Measurements from ENCODE around the gene ADGRG4.
A peak's percentile ranks its signal among the peaks of the same experiment; 100 is the strongest.
"Not testable (repeated sequence)": the region's sequence is repeated elsewhere in the genome, so short reads cannot be mapped to it uniquely, and the experiment has no call there.

Gene ADGRG4, protein sequence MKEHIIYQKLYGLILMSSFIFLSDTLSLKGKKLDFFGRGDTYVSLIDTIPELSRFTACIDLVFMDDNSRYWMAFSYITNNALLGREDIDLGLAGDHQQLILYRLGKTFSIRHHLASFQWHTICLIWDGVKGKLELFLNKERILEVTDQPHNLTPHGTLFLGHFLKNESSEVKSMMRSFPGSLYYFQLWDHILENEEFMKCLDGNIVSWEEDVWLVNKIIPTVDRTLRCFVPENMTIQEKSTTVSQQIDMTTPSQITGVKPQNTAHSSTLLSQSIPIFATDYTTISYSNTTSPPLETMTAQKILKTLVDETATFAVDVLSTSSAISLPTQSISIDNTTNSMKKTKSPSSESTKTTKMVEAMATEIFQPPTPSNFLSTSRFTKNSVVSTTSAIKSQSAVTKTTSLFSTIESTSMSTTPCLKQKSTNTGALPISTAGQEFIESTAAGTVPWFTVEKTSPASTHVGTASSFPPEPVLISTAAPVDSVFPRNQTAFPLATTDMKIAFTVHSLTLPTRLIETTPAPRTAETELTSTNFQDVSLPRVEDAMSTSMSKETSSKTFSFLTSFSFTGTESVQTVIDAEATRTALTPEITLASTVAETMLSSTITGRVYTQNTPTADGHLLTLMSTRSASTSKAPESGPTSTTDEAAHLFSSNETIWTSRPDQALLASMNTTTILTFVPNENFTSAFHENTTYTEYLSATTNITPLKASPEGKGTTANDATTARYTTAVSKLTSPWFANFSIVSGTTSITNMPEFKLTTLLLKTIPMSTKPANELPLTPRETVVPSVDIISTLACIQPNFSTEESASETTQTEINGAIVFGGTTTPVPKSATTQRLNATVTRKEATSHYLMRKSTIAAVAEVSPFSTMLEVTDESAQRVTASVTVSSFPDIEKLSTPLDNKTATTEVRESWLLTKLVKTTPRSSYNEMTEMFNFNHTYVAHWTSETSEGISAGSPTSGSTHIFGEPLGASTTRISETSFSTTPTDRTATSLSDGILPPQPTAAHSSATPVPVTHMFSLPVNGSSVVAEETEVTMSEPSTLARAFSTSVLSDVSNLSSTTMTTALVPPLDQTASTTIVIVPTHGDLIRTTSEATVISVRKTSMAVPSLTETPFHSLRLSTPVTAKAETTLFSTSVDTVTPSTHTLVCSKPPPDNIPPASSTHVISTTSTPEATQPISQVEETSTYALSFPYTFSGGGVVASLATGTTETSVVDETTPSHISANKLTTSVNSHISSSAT (N-terminal part only)

DNA sequence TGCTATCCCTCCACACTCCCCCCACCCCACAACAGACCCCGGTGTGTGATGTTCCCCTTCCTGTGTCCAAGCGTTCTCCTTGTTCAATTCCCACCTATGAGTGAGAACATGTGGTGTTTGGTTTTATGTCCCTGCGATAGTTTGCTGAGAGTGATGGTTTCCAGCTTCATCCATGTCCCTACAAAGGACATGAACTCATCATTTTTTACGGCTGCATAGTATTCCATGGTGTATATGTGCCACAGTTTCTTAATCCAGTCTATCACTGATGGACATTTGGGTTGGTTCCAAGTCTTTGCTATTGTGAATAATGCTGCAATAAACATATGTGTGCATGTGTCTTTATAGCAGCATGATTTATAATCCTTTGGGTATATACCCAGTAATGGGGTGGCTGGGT, at the start of gene ADGRG4:
TSS of gene ADGRG4 (plus strand) at position 243 of the 400 bp plus-strand sequence. CDS start 7,815 bp downstream, outside the sequence.
- not testable (repeated sequence) for H3K27me3 Mint-ChIP-seq, H3K4me1 Mint-ChIP-seq, H3K4me3 Mint-ChIP-seq, H3K9me3 Mint-ChIP-seq, H3K36me3 Mint-ChIP-seq, H3K27ac Mint-ChIP-seq

DNA sequence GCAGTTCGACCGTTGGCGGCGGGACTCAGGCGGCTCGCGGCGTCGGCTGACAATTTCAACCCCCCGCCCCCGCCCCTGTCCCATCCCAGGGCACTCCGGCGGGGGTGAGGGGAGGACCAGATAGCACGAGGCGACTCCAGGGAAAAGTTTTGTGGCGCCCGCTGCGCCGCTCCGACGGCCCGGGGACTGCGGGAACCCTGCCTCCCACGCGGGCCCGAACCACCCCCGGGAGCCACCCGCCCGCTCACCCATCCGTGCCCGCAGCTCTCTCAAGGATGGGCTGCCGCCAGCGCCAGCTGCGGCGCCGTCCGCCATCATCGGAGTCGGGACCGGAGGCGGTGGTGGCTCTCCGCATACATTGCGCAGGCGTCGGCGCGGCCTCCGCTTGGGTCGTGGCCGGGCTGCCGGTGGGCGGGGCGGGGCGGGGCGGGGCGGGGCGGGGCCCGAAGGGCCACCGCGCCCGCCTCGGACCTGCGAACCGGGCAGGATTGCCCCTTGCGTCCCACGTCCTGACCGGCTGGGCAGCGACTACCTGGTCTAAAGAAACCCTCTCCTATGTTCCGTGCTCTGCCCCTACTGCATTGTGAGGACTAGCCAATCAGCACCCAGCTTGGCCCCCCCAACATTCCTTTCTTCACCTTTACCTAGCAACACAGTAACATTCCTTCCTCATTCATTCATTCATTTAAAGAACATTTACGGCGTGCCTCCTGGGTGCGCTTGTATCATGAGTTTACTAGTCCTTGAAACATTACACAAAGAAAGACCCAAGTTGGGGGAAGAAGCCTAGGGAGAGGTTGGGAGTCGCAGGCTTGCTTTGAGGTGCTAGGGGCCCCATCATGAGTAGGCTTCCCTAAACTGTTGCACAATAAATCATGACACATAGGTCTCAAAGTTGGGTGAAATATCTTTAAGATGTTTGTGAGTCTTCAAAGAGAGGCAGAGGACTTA, 49.4 kb upstream of the ADGRG4 start, which contains the start of gene MAP7D3:
TSS of gene MAP7D3 (minus strand) at position 360 of the 951 bp plus-strand sequence. CDS start at position 318, 42 bp downstream.
- Mint-ChIP-seq H3K27ac (peak within 1 kb of the TSS; percentile 96), H3K4me1 (peaks cover 6% of the 10 kb centered on the region), H3K4me3 (peak within 1 kb of the TSS; percentile 96), H3K36me3 (no peaks in the 10 kb centered on the region), H3K27me3 (no peaks in the 10 kb centered on the region), H3K9me3 (no peaks in the 10 kb centered on the region)

DNA sequence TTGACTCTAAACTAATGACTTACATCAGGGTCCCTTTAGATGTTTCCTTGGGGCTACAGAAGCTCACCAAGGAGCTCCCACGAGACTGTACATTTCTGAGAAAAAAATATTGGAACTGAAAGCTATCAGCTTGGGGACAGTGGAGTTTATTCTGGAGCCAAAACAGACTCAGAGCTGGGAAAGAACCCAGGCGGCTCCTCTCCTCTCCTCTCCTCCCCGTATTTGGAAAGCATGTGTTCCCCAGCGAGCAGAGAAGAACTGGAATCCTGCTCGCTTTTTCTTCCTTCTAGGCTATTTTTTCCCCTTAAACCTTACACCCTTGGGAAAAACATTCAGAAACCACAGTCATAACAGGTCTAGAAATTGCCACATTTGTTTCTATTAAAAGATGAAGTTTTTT, 45.2 kb upstream of the ADGRG4 start:
- Mint-ChIP-seq H3K27ac (no peak overlapping the region), H3K4me3 (no peak overlapping the region), H3K36me3 (no peaks in the 10 kb centered on the region), H3K27me3 (no peaks in the 10 kb centered on the region), H3K4me1 (peaks cover 19% of the 10 kb centered on the region), H3K9me3 (no peaks in the 10 kb centered on the region)

DNA sequence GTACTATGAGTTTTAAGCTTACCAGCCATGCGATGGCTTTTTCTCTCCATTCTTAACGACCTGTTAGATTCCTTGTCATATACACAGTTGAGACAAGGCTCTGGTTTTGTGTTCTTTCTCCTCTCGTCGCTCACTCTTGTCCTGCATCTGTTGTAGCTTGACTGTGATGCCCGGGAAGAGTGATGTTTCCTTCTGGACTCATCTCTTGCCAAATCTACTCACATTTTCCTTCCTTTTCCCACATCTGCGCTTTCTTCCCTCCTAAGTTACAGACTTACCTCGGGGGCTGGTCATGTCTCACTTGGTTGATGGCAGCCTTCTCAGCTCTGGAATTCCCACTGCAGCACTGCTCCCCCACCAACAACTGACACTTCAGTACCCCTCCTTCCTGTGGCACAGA, 44.7 kb upstream of the ADGRG4 start:
- Mint-ChIP-seq H3K36me3 (no peaks in the 10 kb centered on the region), H3K4me3 (no peak overlapping the region), H3K27me3 (no peaks in the 10 kb centered on the region), H3K27ac (no peak overlapping the region), H3K4me1 (peaks cover 19% of the 10 kb centered on the region), H3K9me3 (no peaks in the 10 kb centered on the region)

DNA sequence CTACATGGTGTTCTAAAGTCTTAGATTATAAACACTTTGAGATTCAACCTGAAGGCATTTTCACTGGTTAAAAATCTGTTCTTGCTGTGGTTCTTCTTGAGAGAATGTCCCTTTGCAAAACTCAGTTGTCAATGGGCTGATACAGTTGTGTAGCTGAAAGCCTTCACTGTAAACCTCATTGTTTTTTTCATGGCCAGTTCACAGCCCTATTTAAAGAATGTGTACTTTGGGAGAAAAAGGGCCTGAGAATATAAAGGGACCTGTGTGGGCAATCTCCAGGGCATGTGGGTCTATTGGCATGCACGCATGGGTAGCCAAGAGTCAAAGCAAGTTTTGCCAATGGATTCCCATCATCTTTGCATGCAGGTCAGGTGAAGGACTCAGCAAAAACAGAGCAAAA, 41.8 kb upstream of the ADGRG4 start:
- Mint-ChIP-seq H3K27me3 (no peaks in the 10 kb centered on the region), H3K4me3 (no peak overlapping the region), H3K27ac (no peak overlapping the region), H3K9me3 (no peaks in the 10 kb centered on the region), H3K36me3 (no peaks in the 10 kb centered on the region), H3K4me1 (peaks cover 13% of the 10 kb centered on the region)

DNA sequence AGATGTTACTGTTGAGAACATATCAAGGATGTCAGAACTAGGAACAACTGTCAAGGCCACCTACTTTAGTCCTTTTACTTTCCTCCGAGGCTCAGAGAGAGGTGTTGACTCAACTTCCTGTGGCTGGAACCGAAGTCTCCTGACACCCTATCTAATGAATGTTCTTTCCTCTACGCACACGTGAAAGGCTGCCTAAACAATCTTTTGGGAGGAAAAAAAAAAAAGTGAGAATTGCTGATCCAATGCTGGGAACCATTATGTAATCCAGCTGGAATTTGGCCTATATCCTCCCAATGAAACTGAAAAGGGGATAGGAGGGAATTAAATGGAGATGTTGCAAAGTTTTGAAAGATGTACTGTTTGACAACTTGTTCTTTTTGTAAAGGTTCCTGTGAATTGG, 41.2 kb upstream of the ADGRG4 start:
- H3K36me3 Mint-ChIP-seq: no peaks in the 10 kb centered on the region
- peak overlapping the region; percentile 66 for H3K4me3 Mint-ChIP-seq
- H3K27me3 Mint-ChIP-seq: no peaks in the 10 kb centered on the region
- H3K27ac Mint-ChIP-seq: peak overlapping the region; percentile 79
- H3K9me3 Mint-ChIP-seq: no peaks in the 10 kb centered on the region
- H3K4me1 Mint-ChIP-seq: peaks cover 13% of the 10 kb centered on the region

DNA sequence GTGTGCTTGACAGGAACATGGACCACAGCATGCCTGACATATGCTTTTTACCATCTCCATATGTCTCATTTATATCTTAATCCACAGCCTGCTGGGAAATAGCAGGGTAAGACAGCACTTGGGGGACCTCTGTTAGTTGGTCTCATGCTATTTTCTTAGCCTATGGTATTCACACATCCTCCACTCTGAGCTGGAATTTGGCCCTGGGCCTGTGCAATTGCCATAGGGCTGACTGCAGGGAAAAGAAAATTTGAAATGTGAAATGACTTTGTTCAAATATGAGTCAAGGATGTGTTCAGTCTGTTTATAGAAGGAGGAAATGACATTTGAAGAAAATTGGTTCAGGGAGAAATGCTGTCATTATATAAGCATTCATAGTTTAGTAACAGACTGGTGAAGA, 40.0 kb upstream of the ADGRG4 start:
- Mint-ChIP-seq H3K9me3 (no peaks in the 10 kb centered on the region), H3K4me1 (peaks cover 13% of the 10 kb centered on the region), H3K36me3 (no peaks in the 10 kb centered on the region), H3K4me3 (no peak overlapping the region), H3K27me3 (no peaks in the 10 kb centered on the region), H3K27ac (no peak overlapping the region)

DNA sequence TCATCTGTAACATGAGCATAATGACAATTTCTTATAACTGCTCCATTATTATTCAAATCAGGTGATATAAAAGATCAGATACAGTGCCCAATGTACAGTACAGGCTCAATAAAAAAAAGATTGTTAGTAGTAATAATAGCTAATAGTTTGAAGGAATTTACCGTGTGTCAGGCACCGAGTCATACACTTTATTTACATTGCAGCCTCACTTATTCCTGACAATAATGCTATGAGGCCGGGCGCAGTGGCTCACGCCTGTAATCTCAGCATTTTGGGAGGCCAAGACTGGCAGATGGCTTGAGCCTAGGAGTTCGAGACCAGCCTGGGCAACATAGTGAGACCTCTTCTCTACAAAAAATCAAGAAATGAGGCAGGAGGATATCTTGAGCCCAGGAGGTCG, 39.4 kb upstream of the ADGRG4 start:
- Mint-ChIP-seq H3K4me3 (no peak overlapping the region), H3K36me3 (no peaks in the 10 kb centered on the region), H3K9me3 (no peaks in the 10 kb centered on the region), H3K27me3 (no peaks in the 10 kb centered on the region), H3K27ac (no peak overlapping the region), H3K4me1 (peaks cover 13% of the 10 kb centered on the region)

DNA sequence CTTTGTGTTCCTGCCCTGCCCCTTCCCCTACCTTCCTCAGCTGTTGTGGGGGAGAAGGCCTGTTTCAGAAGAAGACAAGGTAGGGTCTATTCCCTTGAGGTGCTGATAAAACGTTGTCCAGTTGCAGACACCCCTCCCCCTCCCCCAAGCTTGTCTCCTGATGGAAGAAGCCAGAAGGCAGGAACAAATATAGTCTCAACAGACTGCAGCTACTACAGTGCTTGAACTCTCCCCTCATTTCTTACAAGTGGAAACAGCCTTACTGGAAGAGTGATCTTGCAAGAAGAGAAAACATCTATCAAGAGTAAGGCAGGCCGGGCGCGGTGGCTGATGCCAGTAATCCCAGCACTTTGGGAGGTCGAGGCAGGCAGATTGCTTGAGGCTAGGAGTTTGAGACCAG, 38.5 kb upstream of the ADGRG4 start:
- no peak overlapping the region for H3K4me3 Mint-ChIP-seq
- no peak overlapping the region for H3K27ac Mint-ChIP-seq
- peaks cover 13% of the 10 kb centered on the region for H3K4me1 Mint-ChIP-seq
- H3K27me3 Mint-ChIP-seq: no peaks in the 10 kb centered on the region
- no peaks in the 10 kb centered on the region for H3K9me3 Mint-ChIP-seq
- no peaks in the 10 kb centered on the region for H3K36me3 Mint-ChIP-seq

DNA sequence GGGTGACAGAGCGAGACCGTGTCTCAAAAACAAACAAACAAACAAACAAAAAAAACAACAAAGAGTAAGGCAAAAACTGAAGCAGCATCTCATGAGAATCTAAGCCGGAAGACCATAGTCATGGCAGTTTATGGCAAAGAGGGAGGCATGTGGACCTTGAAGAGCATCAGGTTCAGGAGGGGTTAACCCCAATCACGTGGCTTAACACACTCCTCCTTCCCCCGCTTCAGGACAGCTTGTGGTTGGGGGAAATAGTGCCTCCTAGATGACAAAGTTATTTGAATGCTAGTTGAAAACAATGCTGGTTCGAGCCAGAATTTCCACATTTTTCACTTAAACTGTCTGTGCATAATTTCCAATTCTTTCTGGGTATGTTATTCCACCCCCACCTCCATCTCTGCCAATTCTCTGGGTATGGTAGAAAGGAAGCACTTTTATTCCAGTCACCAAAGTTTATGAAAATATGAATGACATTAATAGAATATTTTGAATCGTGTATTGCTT, 37.9 kb upstream of the ADGRG4 start:
- Mint-ChIP-seq H3K9me3 (no peaks in the 10 kb centered on the region), H3K27me3 (no peaks in the 10 kb centered on the region), H3K36me3 (no peaks in the 10 kb centered on the region), H3K27ac (no peak overlapping the region), H3K4me1 (peaks cover 13% of the 10 kb centered on the region), H3K4me3 (no peak overlapping the region)

DNA sequence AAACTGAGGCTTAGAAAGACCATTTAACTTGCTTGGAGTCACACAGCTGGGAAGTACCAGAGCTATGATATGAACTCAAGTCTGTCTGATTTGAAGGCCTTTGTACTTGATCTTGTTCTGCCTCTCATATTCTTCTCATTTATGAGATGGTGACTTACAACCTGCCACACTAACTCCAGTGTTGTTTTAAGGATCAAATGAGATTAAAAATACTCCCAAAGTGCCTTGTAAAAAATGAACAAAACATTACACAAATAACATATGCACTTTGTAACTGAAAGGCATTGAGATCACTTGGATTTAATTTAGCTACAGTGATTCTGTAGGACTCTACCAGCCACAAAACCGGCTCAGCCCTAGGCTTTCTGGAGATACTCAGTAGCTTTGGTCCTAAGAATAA, 33.9 kb upstream of the ADGRG4 start:
- H3K4me1 Mint-ChIP-seq: no peaks in the 10 kb centered on the region
- no peak overlapping the region for H3K4me3 Mint-ChIP-seq
- no peaks in the 10 kb centered on the region for H3K27me3 Mint-ChIP-seq
- no peaks in the 10 kb centered on the region for H3K9me3 Mint-ChIP-seq
- no peak overlapping the region for H3K27ac Mint-ChIP-seq
- no peaks in the 10 kb centered on the region for H3K36me3 Mint-ChIP-seq

DNA sequence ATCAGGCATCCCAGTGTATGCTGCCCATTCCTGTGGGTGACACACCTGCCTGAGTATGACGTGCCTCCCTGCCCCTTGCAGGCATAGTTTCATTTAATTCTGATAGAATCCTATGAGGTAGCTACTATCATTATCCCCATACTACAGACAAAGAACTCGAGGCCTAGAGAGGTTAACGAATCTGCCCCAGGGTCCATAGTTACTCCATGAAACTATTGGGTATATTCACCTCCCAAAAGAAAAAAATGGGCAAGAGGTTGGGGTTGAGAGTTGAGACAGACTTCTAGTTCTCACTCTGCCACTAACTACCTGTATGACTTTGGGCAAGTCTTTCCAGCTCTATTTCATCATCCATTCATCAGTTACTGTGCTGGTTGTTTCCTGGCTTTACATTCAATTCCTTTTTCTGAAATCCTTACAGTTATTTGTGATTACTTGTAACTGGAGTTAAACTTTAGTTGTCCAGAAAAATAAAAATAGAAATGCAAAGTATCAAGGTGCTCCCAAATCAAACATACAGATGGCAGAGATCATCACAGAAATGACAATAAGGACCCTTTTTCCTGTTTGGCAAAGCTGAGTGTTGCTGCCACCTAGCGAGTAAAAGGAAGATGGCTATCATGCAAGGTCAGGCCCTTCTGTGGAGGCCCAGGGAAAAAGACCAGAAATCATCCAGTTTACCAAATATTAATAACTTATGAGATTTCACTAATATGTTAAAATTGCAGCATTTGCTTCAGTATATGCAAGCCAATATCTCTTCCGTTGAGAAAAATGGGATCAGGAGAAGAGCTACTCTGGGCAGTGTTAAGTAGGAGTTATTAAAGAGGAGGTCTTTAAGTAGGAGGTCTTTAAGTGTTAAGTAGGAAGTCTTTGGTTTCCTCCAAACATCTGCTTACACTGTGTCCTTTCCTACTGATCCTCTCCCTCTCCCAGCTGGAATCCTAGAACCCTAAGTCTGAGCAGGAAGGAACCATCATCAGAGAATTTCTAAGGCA, 32.4 kb upstream of the ADGRG4 start:
- H3K4me1 Mint-ChIP-seq: no peaks in the 10 kb centered on the region
- H3K36me3 Mint-ChIP-seq: no peaks in the 10 kb centered on the region
- no peak overlapping the region for H3K27ac Mint-ChIP-seq
- H3K9me3 Mint-ChIP-seq: no peaks in the 10 kb centered on the region
- H3K4me3 Mint-ChIP-seq: no peak overlapping the region
- no peaks in the 10 kb centered on the region for H3K27me3 Mint-ChIP-seq

DNA sequence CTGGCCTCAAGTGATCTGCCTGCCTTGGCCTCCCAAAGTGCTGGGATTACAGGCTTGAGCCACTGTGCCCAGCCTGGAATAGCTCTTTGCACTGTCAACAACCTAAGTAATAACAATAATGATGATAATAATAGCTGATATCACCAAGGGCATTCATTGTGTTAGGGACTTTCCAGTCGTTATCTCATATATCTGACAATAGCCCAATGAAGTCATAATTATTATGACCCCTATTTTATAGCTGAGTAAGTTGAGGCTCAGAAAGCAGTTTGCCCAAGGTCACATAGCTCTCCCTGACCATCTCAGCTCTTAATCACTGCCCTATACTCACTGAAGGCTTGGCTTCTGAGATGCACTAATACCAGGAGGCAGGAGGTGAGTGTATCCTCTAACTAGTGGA, 30.8 kb upstream of the ADGRG4 start:
- no peaks in the 10 kb centered on the region for H3K27me3 Mint-ChIP-seq
- no peaks in the 10 kb centered on the region for H3K4me1 Mint-ChIP-seq
- H3K4me3 Mint-ChIP-seq: no peak overlapping the region
- H3K36me3 Mint-ChIP-seq: no peaks in the 10 kb centered on the region
- no peak overlapping the region for H3K27ac Mint-ChIP-seq
- H3K9me3 Mint-ChIP-seq: no peaks in the 10 kb centered on the region
